ENCODE results near the gene RAPGEF2.

- TF ChIP-seq CTCF (IDR thresholded peaks at IDR 0.05 in 8 of 11, conservative IDR thresholded peaks at IDR 0.05 in 3 of 11) = no peak
- TF ChIP-seq POLR2A (IDR thresholded peaks at IDR 0.05) = no peak
- no peak for TF ChIP-seq POLR2AphosphoS5 (IDR thresholded peaks at IDR 0.05)
These were observed 179.4 kb downstream of the RAPGEF2 start for GRCh38 chr4:159282329-159282728.

All from spleen (tissue), 7 donors.